Keratinocyte (primary cell): ENCODE results near the gene DCAF7. TPM values are rescaled to one million over a fixed set of nuclear protein-coding genes. Genes with fewer than 3 reads are reported as not detected.

Experiments used
- DNase-seq: peaks from one replicate; pipeline ENCODE4 v3.0.0-alpha.2; 2011; ENCODE audit warnings: low read depth, missing footprints, low spot score
- FAIRE-seq: peaks from 2 replicates; lab custom pipeline; 2011; peaks lifted over from hg19 to GRCh38; lab: Jason Lieb, UNC
- H2AFZ ChIP-seq: 2 replicates; pipeline ENCODE4 v1.6.0; 2012; ENCODE audit warnings: low read length, control low read depth, inconsistent platforms; ENCODE audit not compliant: control insufficient read depth
- H3K27ac ChIP-seq: 2 replicates; pipeline ENCODE4 v1.5.1; 2011; ENCODE audit warnings: low read length; ENCODE audit not compliant: control insufficient read depth, insufficient read depth
- H3K27me3 ChIP-seq: 3 replicates; pipeline ENCODE4 v1.6.0; 2011; ENCODE audit warnings: low read length; ENCODE audit not compliant: control insufficient read depth, insufficient read depth; ENCODE audit errors: extremely low read depth
- H3K36me3 ChIP-seq, 2 experiments: 2 replicates in 1 of 2; 3 replicates in 1 of 2; pipeline ENCODE4 v1.5.1; 2011; ENCODE audit warnings: low read length in 2 of 2, mild to moderate bottlenecking in 1 of 2; ENCODE audit not compliant: control insufficient read depth in 2 of 2, insufficient read depth in 2 of 2; ENCODE audit errors: extremely low read depth in 1 of 2
- H3K4me1 ChIP-seq: 3 replicates; pipeline ENCODE4 v1.5.1; 2011; ENCODE audit warnings: low read length; ENCODE audit not compliant: control insufficient read depth, insufficient read depth; ENCODE audit errors: extremely low read depth
- H3K4me2 ChIP-seq: 3 replicates; pipeline ENCODE4 v1.6.0; 2011; ENCODE audit warnings: low read depth, low read length; ENCODE audit not compliant: control insufficient read depth, insufficient read depth; ENCODE audit errors: extremely low read depth
- H3K4me3 ChIP-seq, 3 experiments: fragments of 200-600 bp in 1 of 3; sonication (generic) in 1 of 3; 2 replicates in 2 of 3; 3 replicates in 1 of 3; pipeline ENCODE4 v1.5.1; 2011 to 2016; ENCODE audit warnings: low read length in 3 of 3, mild to moderate bottlenecking in 3 of 3, control low read depth in 2 of 3, inconsistent platforms in 1 of 3, low read depth in 1 of 3, mixed read lengths in 1 of 3, mixed run types in 1 of 3, moderate library complexity in 1 of 3; ENCODE audit not compliant: control insufficient read depth in 2 of 3, insufficient read depth in 2 of 3; ENCODE audit errors: extremely low read depth in 1 of 3
- H3K79me2 ChIP-seq: 2 replicates; pipeline ENCODE4 v1.6.0; 2012; ENCODE audit warnings: low read length; ENCODE audit not compliant: control insufficient read depth, insufficient read depth
- H3K9ac ChIP-seq: 3 replicates; pipeline ENCODE4 v1.6.0; 2011; ENCODE audit warnings: low read length; ENCODE audit not compliant: control insufficient read depth, insufficient read depth; ENCODE audit errors: extremely low read depth
- H3K9me1 ChIP-seq: 3 replicates; pipeline ENCODE4 v1.6.0; 2011; ENCODE audit warnings: low read length; ENCODE audit not compliant: control insufficient read depth, insufficient read depth; ENCODE audit errors: extremely low read depth
- H3K9me3 ChIP-seq: 2 replicates; pipeline ENCODE4 v1.5.1; 2012; ENCODE audit warnings: low read depth, low read length; ENCODE audit not compliant: control insufficient read depth
- H4K20me1 ChIP-seq: 3 replicates; pipeline ENCODE4 v1.6.0; 2011; ENCODE audit warnings: low read length; ENCODE audit not compliant: control insufficient read depth, insufficient read depth; ENCODE audit errors: extremely low read depth
- CTCF ChIP-seq, 3 experiments: IDR thresholded peaks in 1 of 3; conservative IDR thresholded peaks in 1 of 3; optimal IDR thresholded peaks in 1 of 3; 2 replicates in 2 of 3; 3 replicates in 1 of 3; pipeline versions ENCODE3 to v1.5.1; 2011; ENCODE audit warnings: low read length in 3 of 3, mild to moderate bottlenecking in 3 of 3, moderate library complexity in 2 of 3, control low read depth in 1 of 3, inconsistent platforms in 1 of 3; ENCODE audit not compliant: insufficient read depth in 2 of 3; ENCODE audit errors: extremely low read depth in 1 of 3
- EZH2 ChIP-seq: IDR thresholded peaks from one replicate; pipeline ENCODE4 v1.6.1; 2012; ENCODE audit warnings: inconsistent platforms, mild to moderate bottlenecking, low read length, moderate library complexity
- dilution Hi-C: fragments of 300-500 bp; cut with MboI; formaldehyde crosslinking; loops from one replicate; pipeline ENCODE4 v1.7.0; 2020; ENCODE audit warnings: low sequenced_read_pairs; ENCODE audit not compliant: extremely low pct_ligation_motif_present
- polyA plus RNA-seq, 5 experiments: library from polyadenylated mRNA; depleted of rRNA in 3 of 5; stranded (reverse) in 3 of 5; stranded (forward) in 1 of 5; unstranded in 1 of 5; fragments of >200 nt; gene quantifications; 1 replicate in 1 of 5; 2 replicates in 3 of 5; 3 replicates in 1 of 5; pipeline versions ENCODE4 v1.2.1 to v1.2.3, GENCODE V29; 2011 to 2012; ENCODE audit warnings: missing spikeins in 2 of 5, low read depth in 1 of 5, low replicate concordance in 1 of 5

Gene DCAF7
- polyA plus RNA-seq, 1 donor (not counting 4 experiments of a cell fraction or from before 2014, with no cell fraction given): 32.6 TPM

- Histone ChIP-seq H3K4me3 (no peak overlapping the region), H3K4me1 (peaks cover 8% of the 10 kb centered on the region), H3K9me3 (no peaks in the 10 kb centered on the region), H4K20me1 (no peaks in the 10 kb centered on the region), H3K4me2 (no peak overlapping the region), H3K9ac (no peak overlapping the region), H3K27me3 (no peaks in the 10 kb centered on the region), H3K36me3 (no peaks in the 10 kb centered on the region), H3K9me1 (no peaks in the 10 kb centered on the region), H2AFZ (no peak overlapping the region), H3K79me2 (peaks cover 16% of the 10 kb centered on the region), H3K27ac (no peak overlapping the region)
- dilution Hi-C loops: no loop called here
- no peak for FAIRE-seq
- TF ChIP-seq EZH2: no peak
- no peak for TF ChIP-seq CTCF (optimal IDR thresholded peaks at IDR 0.05 in 1 of 3, IDR thresholded peaks at IDR 0.05 in 1 of 3, conservative IDR thresholded peaks at IDR 0.05 in 1 of 3; ENCODE audit: extremely low read depth in 1 of 3, insufficient read depth in 2 of 3, low read length in 3 of 3)
- DNase-seq: no peak
These were observed 3.2 kb upstream of the DCAF7 start for GRCh38 chr17:63547083-63547523.

GRCh38 chr17:63549289-63549945, 860 bp upstream of the DCAF7 start:
- Histone ChIP-seq H3K9me1 (no peaks in the 10 kb centered on the region), H3K4me2 (peak overlapping the region; percentile 74), H4K20me1 (no peaks in the 10 kb centered on the region), H3K9ac (peak overlapping the region; percentile 93), H3K4me3 (peak overlapping the region; percentile 51 to 97 (median 78)), H2AFZ (peak overlapping the region; percentile 96), H3K79me2 (peaks cover 39% of the 10 kb centered on the region), H3K27ac (no peak overlapping the region), H3K4me1 (peaks cover 13% of the 10 kb centered on the region), H3K36me3 (peaks cover 0 to 3% of the 10 kb centered on the region in 2 experiments), H3K27me3 (no peaks in the 10 kb centered on the region), H3K9me3 (no peaks in the 10 kb centered on the region)
- dilution Hi-C loops: no loop called here
- DNase-seq: no peak
- no peak for FAIRE-seq
- no peak for TF ChIP-seq EZH2
- TF ChIP-seq CTCF (optimal IDR thresholded peaks at IDR 0.05 in 1 of 3, IDR thresholded peaks at IDR 0.05 in 1 of 3, conservative IDR thresholded peaks at IDR 0.05 in 1 of 3; ENCODE audit: extremely low read depth in 1 of 3, insufficient read depth in 2 of 3, low read length in 3 of 3): no peak
